SKM-1 (cell line): ENCODE results near the gene ELK3.
A peak's percentile ranks its signal among the peaks of the same experiment; 100 is the strongest.

Experiments
- DNase-seq: peaks from one replicate; lab custom pipeline; 2025; ENCODE audit not compliant: unreplicated experiment; lab: John Stamatoyannopoulos, UW

Gene ELK3

DNA sequence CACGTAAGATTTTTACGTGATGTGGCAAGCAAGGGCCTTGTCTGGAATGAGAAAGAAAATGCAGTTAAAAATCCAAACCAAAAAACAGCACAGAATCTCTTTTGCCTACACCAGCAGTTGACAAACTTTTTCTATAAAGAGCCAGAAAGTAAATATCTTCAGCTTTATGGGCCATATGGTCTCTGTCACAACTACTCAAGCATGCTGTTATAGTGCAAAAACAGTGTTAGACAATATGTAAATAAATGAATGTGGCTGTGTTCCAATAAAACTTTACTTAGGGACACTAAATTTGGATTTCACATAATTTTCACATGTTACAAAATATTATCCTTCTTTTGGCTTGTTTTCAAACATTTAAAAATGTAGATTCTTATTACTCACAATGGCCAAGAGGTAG, 6.2 kb upstream of the ELK3 start:
- DNase-seq = no peak

DNA sequence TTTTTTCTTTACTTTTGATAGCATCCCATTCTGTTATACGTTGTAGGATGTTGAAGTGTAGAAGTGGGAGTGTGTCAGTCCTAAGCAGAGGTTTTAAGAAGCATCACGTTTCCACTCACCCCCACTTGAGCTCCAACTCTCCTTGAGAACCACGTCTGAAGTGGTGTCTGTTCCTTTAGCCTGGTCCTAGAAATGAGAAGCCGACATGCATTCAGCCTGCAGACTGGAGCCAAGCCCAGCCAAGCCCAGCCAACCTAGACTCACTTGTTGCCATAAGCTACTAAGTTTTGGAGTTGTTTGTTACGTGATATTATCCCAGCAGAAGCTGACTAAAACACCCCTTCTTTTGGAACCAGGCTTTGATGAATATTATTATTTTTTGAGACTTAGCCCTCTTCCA, 4.4 kb upstream of the ELK3 start:
- DNase-seq = no peak

DNA sequence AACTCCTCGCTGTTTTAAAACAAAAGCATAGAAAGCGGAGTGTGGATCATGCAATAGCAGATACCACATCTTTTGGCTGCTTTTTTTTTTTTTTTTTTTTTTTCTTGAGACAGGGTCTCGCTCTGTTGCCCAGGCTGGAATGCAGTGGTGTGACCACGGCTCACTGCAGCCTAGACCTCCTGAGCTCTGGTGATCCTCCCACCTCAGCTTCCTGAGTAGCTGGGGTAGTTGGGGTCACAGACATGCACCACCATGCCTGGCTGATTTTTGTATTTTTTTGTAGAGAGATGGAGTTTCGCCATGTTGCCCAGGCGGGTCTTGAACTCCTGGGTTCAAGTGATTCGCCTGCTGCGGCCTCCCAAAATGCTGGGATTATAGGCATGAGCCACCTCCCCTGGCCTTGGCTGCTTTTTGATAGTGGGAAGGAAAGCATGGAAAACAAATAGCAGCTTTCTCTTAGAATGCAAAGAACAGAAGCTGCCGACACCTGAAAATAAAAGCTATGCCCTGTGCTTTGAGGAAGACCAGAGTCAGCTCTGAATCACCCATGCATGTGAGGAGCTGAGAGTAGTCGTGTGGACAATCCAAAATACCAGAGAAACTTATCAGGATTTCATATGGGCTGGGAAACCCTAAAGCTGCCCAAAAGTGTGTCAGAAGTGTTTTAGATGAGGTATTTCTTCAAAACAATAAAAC, 3.6 kb upstream of the ELK3 start:
- no peak for DNase-seq

DNA sequence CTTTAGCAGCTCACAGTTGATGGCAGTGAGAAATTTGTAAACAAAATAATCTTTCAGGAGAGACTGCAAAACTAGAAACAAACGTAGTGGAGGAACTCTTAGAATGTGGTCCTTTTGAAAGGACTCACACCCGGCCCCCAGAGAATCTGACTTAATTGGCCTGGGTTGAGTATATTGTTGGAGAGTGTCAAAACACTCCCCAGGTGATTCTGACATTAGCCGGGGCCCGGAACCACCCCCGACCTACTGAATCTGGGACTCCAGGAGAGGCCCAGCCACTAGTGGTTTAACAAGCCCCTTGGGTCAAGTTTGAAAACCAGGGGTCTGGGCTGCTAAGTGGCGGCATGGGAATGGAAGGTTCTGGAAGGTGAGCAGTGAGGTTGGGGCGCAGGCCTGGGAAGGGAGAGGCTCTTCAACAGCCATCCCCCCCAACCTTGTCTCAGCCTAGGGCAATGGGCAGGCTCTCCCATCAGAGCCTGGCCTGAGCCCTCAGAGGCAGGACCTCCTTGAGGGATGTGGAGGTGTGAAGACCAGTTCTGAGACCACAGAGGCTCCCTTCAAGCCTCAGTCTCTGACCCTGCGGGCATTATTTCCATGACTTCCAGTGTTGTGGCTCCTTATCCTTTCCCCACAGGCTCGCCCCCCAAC, 1.1 kb upstream of the ELK3 start:
- DNase-seq = no peak

DNA sequence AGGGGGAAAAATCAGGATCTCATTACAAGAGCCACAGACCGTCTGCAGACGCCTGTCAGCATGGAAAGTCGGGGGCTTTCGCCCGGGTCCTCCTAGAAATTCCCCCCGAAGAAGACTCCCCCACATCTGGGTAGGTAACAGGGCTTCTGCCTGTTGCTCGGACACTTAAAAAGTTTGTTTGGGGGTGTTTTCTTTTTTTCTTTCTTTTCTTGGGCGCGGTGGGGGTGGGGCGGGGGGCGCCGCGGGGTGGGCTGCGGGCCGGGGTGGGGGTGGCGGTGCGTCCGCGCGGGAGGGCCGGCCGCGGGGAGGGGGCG, 358 bp downstream of the ELK3 start:
- DNase-seq = no peak

DNA sequence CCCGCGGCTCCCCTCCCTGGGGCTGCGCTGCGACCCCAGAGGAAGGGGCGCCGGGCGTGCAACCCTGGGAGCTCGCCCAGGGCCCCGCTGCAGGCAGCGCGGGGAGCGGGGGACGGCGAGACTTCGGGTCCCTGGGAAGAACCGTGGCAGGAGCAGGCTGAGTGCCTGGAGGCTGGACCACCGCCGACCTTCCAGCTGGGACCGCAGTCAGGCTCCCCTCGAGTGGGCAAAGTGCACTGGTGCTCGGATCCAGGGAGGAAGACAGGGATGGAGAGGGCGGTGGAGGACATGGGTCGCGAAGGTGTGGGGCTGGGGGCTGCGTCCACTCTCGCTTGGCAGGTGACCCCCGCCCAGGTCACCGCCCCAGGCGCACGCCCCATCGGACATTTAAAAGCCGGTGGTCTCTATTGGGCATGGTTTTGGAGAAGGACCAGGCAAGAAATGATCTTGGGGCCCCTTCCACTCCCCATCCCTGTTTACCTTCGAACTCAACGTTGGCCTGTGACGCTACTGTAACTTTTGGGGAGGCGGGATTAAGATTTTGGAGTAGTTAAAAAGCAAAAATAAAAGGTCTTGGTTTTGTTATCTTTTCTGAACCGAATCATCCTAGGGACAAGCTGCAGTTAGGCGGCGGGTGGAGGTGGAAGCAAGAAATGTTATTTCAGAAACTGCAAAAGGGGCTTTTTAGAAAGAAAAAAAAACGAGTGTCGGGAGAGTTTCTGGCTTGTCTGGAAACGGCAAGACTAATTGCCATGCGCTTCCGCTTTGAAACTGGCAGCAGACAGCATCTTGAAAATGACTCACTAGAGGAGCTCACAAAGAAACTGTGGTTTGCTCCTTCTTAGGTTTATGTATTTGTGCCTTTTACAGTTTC, 1.0 kb downstream of the ELK3 start:
- DNase-seq = peak; percentile 16

DNA sequence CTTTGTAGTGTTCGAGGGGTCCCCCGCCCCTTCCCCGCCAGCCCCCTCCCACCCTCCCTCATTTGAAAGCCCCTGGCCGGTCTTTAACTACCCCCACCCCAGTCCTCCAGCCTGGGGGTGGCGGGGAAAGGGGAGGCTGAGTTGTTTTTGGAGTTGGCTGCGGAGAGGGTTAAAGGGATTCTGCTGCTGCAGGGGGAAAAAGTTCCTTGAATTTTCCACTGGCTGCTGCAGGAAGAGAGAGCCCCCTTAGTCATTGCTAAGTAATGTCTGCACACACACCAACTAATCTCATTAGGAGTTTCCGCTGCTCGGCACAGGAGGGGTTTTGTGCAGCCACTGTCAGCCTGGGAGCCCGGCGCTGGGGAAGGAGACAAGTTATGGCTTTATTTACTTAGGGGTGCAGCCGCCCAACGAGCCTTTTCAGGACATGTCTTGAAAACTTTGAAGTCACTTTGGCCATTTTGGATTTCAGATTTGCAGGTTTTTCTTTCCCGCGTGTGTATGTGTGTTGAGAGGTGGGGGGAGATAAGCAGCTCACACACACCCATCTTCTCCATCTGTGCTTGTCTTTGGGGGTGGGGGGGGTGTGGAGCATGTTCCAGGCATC, 1.8 kb downstream of the ELK3 start:
- DNase-seq = no peak

DNA sequence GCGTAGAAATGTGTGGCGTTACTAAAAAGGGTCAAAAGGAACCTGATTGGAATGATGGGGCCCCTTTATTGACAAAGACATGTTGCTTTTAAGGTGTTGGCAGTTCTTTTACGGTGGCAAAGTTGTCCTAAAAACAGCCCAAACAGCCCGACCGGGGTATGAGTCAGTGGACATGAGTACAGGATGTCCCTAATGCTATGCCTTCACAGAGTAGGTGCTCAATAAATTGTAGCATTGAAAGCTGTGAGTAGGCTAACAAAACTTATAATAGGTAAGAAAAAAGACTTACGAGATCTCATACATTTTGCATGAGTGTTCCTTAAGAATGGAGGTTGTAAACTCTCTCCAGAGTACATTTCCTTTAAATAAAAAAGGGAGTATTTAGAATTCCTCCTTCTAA, 2.6 kb downstream of the ELK3 start:
- no peak for DNase-seq

DNA sequence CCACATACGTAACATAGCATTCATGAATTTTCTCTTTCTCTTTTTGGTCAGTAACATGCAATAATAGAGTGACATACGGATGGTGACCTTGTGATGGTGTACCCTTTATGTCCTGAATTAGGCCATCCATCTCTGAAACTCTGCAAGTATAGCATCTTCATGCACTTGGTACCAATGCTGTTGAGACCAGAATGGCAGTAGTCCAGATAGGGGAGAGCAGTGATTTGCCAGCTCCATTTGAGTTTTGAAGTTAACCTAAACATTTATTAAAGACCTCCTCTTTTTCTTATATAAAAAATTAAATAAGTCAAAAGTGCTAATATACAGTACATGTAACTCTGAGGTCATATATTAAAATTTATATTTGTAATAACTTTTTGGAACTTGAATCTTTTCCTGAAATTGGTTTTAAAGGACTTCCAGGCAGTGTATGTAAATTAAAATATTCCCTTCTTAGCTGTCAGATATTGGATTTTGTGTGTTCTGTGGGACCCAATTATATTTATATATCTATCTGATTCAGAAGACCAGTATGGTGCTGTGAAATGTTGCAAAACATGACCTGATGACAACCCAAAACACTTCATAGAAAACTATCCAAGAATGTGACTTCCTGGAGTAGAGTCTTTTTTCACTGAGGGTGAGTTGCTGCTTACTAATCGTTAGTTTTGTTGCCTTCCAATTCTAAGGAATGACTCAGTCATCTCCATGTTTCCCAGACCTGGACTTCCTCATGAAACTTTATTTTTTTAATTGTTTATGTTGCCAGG, 3.5 kb downstream of the ELK3 start:
- DNase-seq = no peak

DNA sequence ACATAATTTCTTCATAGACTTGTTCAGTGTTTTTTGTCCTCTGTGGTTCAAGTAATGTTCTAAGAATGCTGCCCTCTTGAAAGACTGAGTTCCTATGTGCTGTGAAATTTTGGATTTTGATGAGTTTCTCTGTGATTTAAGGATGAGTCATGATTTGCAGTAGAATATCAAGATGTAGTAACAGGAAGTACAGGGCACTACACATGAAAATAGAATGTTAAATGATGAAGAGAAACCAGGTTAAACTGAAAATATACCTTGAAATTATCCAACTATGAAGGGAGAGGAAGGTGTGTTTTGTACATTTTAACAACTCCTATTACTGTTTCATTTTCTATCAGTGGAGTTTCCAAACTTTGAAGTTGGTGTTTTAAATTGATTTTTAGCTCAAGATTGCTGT, 4.8 kb downstream of the ELK3 start:
- no peak for DNase-seq

DNA sequence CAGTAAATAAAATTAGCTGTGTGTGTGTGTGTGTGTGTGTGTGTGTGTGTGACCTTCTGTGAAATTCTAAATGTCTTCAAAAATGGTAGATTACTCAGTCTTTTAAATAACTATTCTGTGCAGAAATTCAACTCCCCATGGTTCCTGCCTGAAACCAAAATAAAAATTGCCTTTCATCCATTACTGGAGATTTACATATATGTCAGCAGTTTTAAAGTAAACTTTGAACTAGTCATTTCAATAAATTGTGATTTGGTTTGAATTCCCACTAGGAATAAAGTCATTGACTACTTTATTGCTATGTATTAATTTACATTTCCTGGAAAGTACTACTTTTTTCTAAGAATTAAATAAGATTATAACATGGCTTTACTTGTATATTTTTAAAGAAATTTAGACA, 5.3 kb downstream of the ELK3 start:
- no peak for DNase-seq

DNA sequence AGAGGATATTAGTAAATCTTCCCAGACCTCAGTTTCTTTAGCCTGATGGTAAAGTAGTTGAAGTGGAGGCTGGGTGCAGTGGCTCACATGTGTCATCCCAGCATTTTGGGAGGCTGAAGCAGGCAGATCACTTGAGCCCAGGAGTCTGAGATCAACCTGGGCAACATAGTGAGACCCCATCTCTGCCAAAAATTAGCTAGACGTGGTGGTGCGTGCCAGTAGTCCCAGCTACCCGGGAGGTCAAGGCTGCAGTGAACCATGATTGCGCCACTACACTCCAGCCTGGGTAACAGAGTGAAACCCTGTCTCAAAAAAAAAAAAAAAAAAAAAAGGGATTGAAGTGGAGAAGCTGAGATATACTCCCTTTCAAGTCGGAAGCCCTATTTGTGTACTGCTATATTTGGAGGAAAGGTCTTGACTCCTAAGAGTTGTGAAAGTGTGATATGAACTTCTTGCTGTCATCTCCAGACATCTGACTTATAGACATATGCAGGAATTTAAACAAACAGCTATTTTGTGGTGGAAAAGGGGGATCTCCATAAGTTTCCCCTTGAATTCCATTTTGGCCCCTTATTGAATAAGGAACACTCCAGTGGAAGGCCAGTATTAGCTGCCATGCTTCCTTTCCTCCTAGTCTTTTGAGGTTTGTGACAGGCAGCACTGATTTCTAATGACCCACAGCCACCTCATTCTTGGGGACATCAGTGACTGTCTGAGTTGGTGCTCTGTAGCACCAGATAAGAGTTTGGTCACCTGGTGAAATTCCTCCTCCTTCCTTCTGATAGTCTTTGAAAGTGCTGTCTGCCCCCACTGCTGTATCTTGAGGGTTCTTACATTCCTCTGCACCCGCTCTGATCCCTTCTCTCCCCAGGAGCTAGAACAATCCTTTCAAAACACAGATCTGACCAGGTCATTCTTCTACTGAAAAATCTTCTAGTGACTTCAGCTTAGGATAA, 7.4 kb downstream of the ELK3 start:
- no peak for DNase-seq

DNA sequence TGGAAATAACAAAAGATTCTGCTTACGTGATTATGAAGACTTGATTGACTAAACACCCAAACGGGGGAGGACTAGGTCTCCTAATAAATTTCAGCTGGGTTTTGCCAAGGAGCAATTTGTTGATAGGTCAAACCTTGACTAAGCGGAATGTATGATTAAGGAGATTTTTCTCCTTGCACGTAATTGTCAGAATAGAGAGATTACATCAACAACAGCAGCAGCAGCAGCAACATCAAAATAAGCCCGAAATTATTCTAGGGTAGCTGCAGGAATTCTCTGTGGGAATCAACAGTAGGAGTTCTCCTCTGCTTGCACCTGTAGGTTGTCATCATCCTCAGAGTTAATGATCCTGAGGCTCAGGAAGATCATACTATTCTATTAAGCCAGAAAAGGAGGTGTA, 10.2 kb downstream of the ELK3 start:
- no peak for DNase-seq

DNA sequence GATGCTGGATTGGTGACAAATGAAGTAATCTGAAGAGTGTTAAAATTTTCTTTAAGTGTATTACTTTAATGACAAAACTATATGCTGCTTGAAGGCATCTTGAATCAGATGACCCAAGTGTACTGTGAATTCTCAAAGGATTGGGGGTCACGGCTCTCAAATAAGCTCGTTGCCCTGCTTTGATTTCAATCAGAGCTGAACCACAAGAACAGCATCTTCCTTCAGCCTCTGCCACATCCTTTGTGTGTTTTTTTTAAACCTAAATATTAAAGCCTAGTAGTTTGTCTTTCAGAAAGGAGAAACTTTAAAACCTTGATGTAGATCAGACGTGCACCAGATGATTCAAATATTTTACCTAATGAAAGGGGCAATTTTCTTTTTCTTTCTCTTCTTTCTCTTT, 11.7 kb downstream of the ELK3 start:
- no peak for DNase-seq

DNA sequence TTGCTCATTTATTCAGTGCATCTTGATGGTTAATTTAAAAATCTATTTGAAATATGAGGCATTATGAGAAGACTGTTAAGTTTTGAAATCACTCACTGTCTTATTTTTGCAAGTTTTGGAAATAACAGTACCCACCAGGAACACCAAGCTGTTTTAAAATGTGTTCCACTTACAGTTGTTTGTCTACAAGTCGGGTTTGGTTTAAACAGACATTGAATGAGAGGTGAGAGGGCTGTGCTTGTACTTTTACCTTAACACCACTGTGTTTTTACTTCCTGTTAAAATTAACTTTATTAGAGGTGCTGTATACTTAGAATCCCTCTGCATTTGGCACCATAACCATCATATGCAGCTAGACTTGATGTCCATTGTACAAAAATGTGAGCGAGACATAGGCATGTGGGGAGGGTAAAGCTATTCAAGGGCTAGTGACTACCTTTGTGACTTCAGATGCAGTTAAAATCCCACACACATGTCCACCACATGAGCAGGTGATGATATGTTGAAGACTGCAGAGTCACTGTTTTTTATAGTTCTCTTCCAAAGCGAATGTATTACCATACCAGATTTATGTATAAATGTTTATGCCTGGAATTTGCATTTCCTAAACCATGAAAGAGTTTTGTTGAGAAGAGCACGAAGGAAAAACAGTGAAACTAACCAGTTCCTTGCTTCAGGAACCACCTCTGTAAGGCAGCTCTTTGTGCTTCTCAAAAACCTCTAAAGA, 12.9 kb downstream of the ELK3 start:
- DNase-seq = no peak

DNA sequence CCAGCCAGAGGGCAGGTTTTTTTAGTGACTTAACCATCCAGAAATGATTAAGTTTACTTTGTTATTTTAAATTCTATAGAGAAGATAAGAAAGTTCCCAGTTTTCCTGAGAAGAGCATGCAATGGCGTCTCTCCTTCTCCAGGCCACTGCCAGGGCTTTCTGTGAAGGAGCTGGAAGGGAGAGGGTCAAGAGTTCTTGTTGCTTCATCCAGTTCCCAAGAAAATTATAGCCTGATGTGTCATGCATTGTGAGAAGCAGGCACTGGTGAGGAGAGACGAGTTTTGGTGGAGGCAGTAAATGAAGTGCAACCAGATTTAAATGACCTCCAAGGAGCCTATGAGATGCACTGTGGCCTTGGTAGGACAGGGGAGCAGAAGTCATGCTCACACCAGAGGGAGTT, 14.2 kb downstream of the ELK3 start:
- no peak for DNase-seq

DNA sequence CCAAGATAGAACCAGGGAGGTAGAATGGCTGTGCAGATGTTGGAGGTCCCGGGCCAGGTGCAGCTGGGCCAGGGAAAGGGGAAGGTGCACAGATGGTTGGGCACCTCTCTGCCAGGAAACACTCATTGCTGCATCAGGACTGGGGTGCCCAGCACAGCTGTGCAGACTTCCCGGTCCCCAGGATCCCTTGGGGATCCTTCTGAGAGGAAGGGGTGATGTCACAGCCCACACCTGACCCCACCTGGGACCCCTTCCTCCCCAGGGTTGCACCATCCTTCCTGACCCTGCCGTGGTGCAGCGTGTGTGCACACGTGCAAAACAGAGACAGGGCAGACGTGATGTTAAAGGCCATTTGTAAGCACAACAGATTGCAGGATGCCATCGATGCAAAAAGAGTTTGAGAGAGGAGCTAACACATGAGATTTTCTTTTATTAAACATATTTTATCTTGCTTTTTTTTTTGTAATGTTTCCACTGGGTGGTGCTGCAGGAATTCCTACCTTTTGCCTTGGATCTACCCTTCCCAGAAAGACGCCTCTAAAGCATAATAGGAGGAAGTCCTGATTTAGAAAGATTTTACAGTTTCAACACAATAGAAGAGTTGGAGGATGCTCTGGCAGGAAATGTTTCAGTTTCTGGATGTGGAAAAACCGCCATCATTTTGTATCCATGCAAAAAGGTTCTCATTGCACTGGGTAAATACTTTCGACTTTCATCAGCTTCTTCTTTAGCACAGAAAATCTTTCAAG, 14.8 kb downstream of the ELK3 start:
- no peak for DNase-seq

DNA sequence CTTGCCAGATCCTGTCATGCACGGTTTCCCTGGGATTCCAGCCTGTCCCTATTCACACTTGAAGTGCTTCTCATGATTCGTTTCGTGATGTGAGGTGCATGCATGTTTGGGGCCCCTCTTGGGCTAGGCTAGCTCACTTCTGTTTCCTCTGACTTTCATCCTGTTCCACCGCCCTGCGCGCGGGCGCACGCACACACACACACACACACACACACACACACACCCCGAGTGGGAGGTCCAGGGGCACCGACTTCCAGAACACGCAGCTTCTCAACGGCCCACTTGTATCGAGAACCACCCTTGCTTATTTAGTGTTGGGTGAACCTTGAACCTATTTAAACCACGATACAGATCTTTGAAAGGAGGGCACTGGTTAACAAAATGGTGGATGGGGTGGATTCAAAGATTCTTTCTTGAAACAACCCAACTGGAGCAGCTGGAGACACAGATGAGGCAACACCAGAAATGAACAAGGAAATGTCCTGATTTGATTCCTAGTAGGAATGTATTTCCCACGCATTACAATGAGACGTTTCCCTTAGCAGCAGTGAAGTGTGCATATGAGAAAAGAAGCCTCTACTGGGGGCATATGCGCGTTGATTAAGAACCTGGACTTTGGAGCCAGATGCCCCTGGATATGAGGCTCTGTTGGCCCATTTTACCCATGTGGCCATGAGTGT, 16.3 kb downstream of the ELK3 start:
- DNase-seq = no peak
